ENCODE results near the gene KCNQ5.

Gene KCNQ5

DNA sequence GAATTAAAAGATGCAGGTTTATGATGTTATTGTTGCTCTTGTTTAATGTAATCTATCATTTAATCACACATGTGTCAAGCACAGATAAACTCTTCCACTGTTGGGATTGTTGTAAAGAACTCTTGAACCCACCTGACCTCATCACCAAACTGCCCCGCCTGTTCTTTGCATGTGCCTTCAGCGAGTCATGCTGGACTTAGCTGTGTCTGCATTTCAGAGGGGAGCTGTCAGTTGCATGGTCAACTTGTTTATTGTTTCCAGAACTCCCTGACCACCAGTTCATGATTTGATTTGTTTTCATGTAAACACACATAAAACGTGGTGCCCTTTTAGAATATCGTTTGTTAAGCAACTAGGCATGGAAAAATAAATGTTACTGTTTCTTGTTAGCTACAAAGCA, 509.8 kb downstream of the KCNQ5 start:
- Histone ChIP-seq H3K9me2 (replicated peaks; ENCODE audit: insufficient read depth, low read length) (no peaks in the 10 kb centered on the region), H3K4me2 (ENCODE audit: low read depth, low read length, poor library complexity, severe bottlenecking) (no peak overlapping the region), H3K36me3 (ENCODE audit: low read length) (no peaks in the 10 kb centered on the region), H3K27ac (ENCODE audit: low read depth, low read length) (no peak overlapping the region), H3K27me3 (ENCODE audit: low read length) (no peaks in the 10 kb centered on the region), H3K9ac (ENCODE audit: low read length) (no peak overlapping the region), H2AFZ (ENCODE audit: low read depth, low read length, severe bottlenecking) (no peak overlapping the region), H3F3A (ENCODE audit: insufficient read depth) (no peaks in the 10 kb centered on the region; the same call in 1 of the 2 replicates), H3K79me2 (ENCODE audit: insufficient read depth, low read length) (no peaks in the 10 kb centered on the region), H4K20me1 (ENCODE audit: low read depth, low read length) (no peaks in the 10 kb centered on the region), H3K9me3 (ENCODE audit: insufficient read depth, low read length) (no peaks in the 10 kb centered on the region), H3K4me3 (ENCODE audit: insufficient read depth, low read length, poor library complexity, severe bottlenecking) (no peak overlapping the region)
- TF ChIP-seq EZH2phosphoT487 (conservative IDR thresholded peaks at IDR 0.05; ENCODE audit: low read length) (no peak), CTCF (IDR thresholded peaks at IDR 0.05; ENCODE audit: insufficient read depth, low read length, poor library complexity, severe bottlenecking) (no peak)

GRCh38 chr6:73134588-73134987, 512.7 kb downstream of the KCNQ5 start:
- Histone ChIP-seq H3F3A (ENCODE audit: insufficient read depth) (no peaks in the 10 kb centered on the region), H4K20me1 (ENCODE audit: low read depth, low read length) (no peaks in the 10 kb centered on the region), H3K79me2 (ENCODE audit: insufficient read depth, low read length) (no peaks in the 10 kb centered on the region), H3K27ac (ENCODE audit: low read depth, low read length) (no peak overlapping the region), H2AFZ (ENCODE audit: low read depth, low read length, severe bottlenecking) (no peak overlapping the region), H3K9ac (ENCODE audit: low read length) (no peak overlapping the region), H3K36me3 (ENCODE audit: low read length) (no peaks in the 10 kb centered on the region), H3K4me2 (ENCODE audit: low read depth, low read length, poor library complexity, severe bottlenecking) (no peak overlapping the region), H3K9me2 (replicated peaks; ENCODE audit: insufficient read depth, low read length) (no peaks in the 10 kb centered on the region), H3K27me3 (ENCODE audit: low read length) (no peaks in the 10 kb centered on the region), H3K9me3 (ENCODE audit: insufficient read depth, low read length) (no peaks in the 10 kb centered on the region), H3K4me3 (ENCODE audit: insufficient read depth, low read length, poor library complexity, severe bottlenecking) (no peak overlapping the region)
- TF ChIP-seq CTCF (IDR thresholded peaks at IDR 0.05; ENCODE audit: insufficient read depth, low read length, poor library complexity, severe bottlenecking) (peak; percentile 91), EZH2phosphoT487 (conservative IDR thresholded peaks at IDR 0.05; ENCODE audit: low read length) (no peak)

DNA sequence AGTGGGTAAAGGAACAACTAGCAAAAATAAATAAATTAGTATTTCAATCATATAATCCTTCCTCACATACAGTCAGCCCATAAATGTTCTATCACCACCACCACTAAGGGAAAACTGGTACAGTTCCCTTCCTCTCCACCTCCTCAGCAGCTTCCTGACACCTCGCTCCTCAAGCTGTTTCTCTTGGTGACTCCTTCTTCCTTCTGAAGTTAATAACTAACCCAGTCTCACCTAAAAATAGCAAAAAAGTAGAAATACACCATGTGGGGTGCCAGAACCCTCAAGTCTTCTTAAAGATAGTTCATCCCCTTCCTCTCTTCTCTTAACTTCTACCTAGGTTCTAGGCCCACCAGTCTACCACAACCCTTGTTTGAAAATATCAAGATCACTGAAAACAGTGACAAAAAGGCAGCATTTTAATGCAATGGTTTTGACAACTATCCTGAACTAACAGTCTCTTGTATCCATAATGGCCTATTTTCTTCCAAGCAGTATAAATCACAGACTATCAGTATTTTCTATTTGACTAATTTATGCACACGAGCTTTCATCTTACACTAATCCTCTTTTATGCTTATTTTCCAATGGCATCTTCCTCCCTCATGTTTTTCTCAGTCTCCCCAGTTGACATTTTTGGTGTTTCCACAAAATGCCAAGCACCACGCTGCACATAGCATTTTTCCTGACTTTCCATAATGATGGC, 518.0 kb downstream of the KCNQ5 start:
- no peaks in the 10 kb centered on the region for H3K79me2 ChIP-seq (ENCODE audit: insufficient read depth, low read length)

More for the DNA sequence above, 518.0 kb downstream of the KCNQ5 start:
- Histone ChIP-seq H3K4me2 (ENCODE audit: low read depth, low read length, poor library complexity, severe bottlenecking) (no peak overlapping the region), H3K9me3 (ENCODE audit: insufficient read depth, low read length) (no peaks in the 10 kb centered on the region), H3K36me3 (ENCODE audit: low read length) (no peaks in the 10 kb centered on the region), H2AFZ (ENCODE audit: low read depth, low read length, severe bottlenecking) (no peak overlapping the region), H3K9ac (ENCODE audit: low read length) (no peak overlapping the region), H3K9me2 (replicated peaks; ENCODE audit: insufficient read depth, low read length) (no peaks in the 10 kb centered on the region), H3K4me3 (ENCODE audit: insufficient read depth, low read length, poor library complexity, severe bottlenecking) (no peak overlapping the region), H3K27ac (ENCODE audit: low read depth, low read length) (no peak overlapping the region), H3F3A (ENCODE audit: insufficient read depth) (no peaks in the 10 kb centered on the region), H4K20me1 (ENCODE audit: low read depth, low read length) (no peaks in the 10 kb centered on the region), H3K27me3 (ENCODE audit: low read length) (no peaks in the 10 kb centered on the region)
- no peak for TF ChIP-seq CTCF (IDR thresholded peaks at IDR 0.05; ENCODE audit: insufficient read depth, low read length, poor library complexity, severe bottlenecking)
- no peak for TF ChIP-seq EZH2phosphoT487 (conservative IDR thresholded peaks at IDR 0.05; ENCODE audit: low read length)

Measured in SU-DHL-6 (cell line).